Measurements from ENCODE around the gene CEACAM6. TPM values are rescaled to one million over a fixed set of nuclear protein-coding genes. Genes with fewer than 3 reads are reported as not detected.

Gene CEACAM6
- total RNA-seq, 6 donors from 2014 or later, result 140 to 651 (median 539) TPM

- ATAC-seq (ENCODE audit: low FRiP score in 2 of 2), result no peak
- WGBS, 2 donors, result 67 to 83% methylated on average over 1 of the region's 1 CpG
- Histone ChIP-seq H3K9me3 (no peaks in the 10 kb centered on the region), H3K4me3 (peak overlapping the region in 1 of 4 donors; percentile 5), H3K4me1 (peaks cover 0 to 8% (median 2%) of the 10 kb centered on the region in 4 donors), H3K27me3 (no peaks in the 10 kb centered on the region), H3K36me3 (no peaks in the 10 kb centered on the region), H3K27ac (peak overlapping the region in 3 of 4 donors; percentile 67 to 81 (median 67))
- no peak for DNase-seq
- TF ChIP-seq POLR2AphosphoS5 (IDR thresholded peaks at IDR 0.05), result no peak
- no peak for TF ChIP-seq CTCF (IDR thresholded peaks at IDR 0.05)
- TF ChIP-seq EP300 (IDR thresholded peaks at IDR 0.05), result no peak
- no peak for TF ChIP-seq POLR2A (IDR thresholded peaks at IDR 0.05)
Observed at GRCh38 chr19:41796901-41797300, 41.6 kb downstream of the CEACAM6 start.

DNA sequence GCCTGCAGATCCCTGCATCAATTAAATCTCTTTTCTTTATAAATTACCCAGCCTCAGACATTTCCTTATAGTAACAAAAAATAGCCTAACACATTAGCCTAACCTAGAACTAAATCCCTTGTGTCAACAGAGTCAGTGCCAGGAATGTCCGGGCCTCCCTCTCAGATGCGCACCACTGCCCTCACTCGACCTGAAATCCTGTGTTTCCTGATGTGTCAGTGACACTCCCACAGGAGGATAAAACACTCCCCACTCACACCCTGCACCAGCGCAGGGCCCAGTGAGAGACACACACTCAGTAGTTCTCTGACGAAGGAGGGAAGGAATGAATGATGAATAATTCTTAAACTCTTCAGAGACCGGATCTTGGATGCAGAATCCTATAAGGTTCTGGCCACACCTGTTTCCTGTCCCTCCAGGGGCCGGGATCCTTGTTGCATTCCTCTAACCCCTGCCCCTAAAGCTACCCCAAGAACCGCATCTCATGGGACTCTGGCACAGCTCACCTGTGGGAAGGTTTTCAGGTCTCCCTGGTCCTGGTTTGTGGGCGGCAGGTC is 44.2 kb downstream of the CEACAM6 start:
- DNase-seq (no peak), ATAC-seq (ENCODE audit: low FRiP score in 2 of 2) (peak in 1 of 2 donors; percentile 54)
- no peak overlapping the region for H3K4me3 ChIP-seq
- TF ChIP-seq POLR2A (IDR thresholded peaks at IDR 0.05) (no peak), POLR2AphosphoS5 (IDR thresholded peaks at IDR 0.05) (no peak), EP300 (IDR thresholded peaks at IDR 0.05) (no peak), CTCF (IDR thresholded peaks at IDR 0.05) (no peak)
- H3K9me3 ChIP-seq, result no peaks in the 10 kb centered on the region
- WGBS, 2 donors, result 52 to 57% methylated on average over 7 to 9 of the region's 9 CpGs
- peak overlapping the region in 2 of 4 donors; percentile 36 to 81 for H3K27ac ChIP-seq
- H3K4me1 ChIP-seq, result peaks cover 0 to 6% (median 2%) of the 10 kb centered on the region in 4 donors
- H3K27me3 ChIP-seq, result no peaks in the 10 kb centered on the region
- H3K36me3 ChIP-seq, result no peaks in the 10 kb centered on the region

GRCh38 chr19:41801031-41801430 is 45.7 kb downstream of the CEACAM6 start:
- ATAC-seq (ENCODE audit: low FRiP score in 2 of 2), result no peak
- TF ChIP-seq EP300 (IDR thresholded peaks at IDR 0.05) (no peak), POLR2AphosphoS5 (IDR thresholded peaks at IDR 0.05) (no peak), POLR2A (IDR thresholded peaks at IDR 0.05) (no peak), CTCF (IDR thresholded peaks at IDR 0.05) (no peak)
- 76 to 79% methylated on average over 4 of the region's 4 CpGs for WGBS, 2 donors
- Histone ChIP-seq H3K27ac (peak overlapping the region in 3 of 4 donors; percentile 78 to 84 (median 81)), H3K36me3 (no peaks in the 10 kb centered on the region), H3K4me1 (peaks cover 0 to 6% (median 2%) of the 10 kb centered on the region in 4 donors), H3K4me3 (no peak overlapping the region), H3K9me3 (no peaks in the 10 kb centered on the region), H3K27me3 (no peaks in the 10 kb centered on the region)
- DNase-seq, result no peak

DNA sequence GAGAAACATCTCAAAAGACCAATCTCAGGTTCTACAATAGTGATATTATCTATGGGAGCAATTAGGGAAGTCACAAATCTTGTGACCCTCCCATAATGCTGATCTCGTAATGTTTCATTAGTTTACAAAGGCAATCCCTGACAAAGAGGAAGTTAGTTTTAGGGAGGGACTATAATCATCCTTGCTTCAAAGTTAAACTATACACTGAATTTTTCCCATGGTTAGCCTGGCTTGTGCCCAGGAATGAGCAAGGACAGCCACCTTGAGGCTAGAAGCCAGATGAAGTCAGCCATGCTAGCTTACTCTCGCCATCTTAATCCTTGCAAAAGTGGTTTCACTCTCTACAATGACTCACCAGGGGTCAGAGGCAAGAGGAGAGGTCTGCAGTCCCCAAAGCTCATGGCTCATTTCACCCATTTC is 46.5 kb downstream of the CEACAM6 start:
- DNase-seq (no peak), ATAC-seq (ENCODE audit: low FRiP score in 2 of 2) (peak in 1 of 2 donors; percentile 73)
- peaks cover 0 to 6% (median 2%) of the 10 kb centered on the region in 4 donors for H3K4me1 ChIP-seq
- no peaks in the 10 kb centered on the region for H3K27me3 ChIP-seq
- peak overlapping the region; percentile 56 to 84 (median 80) for H3K27ac ChIP-seq
- no peak overlapping the region for H3K4me3 ChIP-seq
- H3K9me3 ChIP-seq, result no peaks in the 10 kb centered on the region
- H3K36me3 ChIP-seq, result no peaks in the 10 kb centered on the region
- 38 to 42% methylated on average over 2 of the region's 2 CpGs for WGBS, 2 donors
- TF ChIP-seq POLR2A (IDR thresholded peaks at IDR 0.05) (no peak), EP300 (IDR thresholded peaks at IDR 0.05) (no peak), POLR2AphosphoS5 (IDR thresholded peaks at IDR 0.05) (peak in 1 of 2 donors; percentile 34)

GRCh38 chr19:41802770-41803169 is 47.4 kb downstream of the CEACAM6 start:
- no peak overlapping the region for H3K4me3 ChIP-seq
- WGBS, 2 donors, result 69 to 79% methylated on average over 2 of the region's 2 CpGs
- peaks cover 0 to 6% (median 2%) of the 10 kb centered on the region in 4 donors for H3K4me1 ChIP-seq
- ATAC-seq (ENCODE audit: low FRiP score in 2 of 2) (no peak), DNase-seq (no peak)
- H3K9me3 ChIP-seq, result no peaks in the 10 kb centered on the region
- no peaks in the 10 kb centered on the region for H3K36me3 ChIP-seq
- H3K27me3 ChIP-seq, result no peaks in the 10 kb centered on the region
- TF ChIP-seq POLR2AphosphoS5 (IDR thresholded peaks at IDR 0.05) (no peak), CTCF (IDR thresholded peaks at IDR 0.05) (no peak), EP300 (IDR thresholded peaks at IDR 0.05) (no peak), POLR2A (IDR thresholded peaks at IDR 0.05) (no peak)
- peak overlapping the region; percentile 56 to 84 (median 80) for H3K27ac ChIP-seq
